ENCODE data around the gene ABHD11. TPM values are rescaled to one million over a fixed set of nuclear protein-coding genes. Genes with fewer than 3 reads are reported as not detected.
"Not testable (repeated sequence)": the region's sequence is repeated elsewhere in the genome, so short reads cannot be mapped to it uniquely, and the experiment has no call there.

ABHD11 gene
- polyA plus RNA-seq (ENCODE audit: insufficient read length in 4 of 4), result 10 to 100 TPM in 3 of 4 donors, 1 to 10 TPM in 1; 9.0 to 35.1 (median 24.6) TPM

DNA sequence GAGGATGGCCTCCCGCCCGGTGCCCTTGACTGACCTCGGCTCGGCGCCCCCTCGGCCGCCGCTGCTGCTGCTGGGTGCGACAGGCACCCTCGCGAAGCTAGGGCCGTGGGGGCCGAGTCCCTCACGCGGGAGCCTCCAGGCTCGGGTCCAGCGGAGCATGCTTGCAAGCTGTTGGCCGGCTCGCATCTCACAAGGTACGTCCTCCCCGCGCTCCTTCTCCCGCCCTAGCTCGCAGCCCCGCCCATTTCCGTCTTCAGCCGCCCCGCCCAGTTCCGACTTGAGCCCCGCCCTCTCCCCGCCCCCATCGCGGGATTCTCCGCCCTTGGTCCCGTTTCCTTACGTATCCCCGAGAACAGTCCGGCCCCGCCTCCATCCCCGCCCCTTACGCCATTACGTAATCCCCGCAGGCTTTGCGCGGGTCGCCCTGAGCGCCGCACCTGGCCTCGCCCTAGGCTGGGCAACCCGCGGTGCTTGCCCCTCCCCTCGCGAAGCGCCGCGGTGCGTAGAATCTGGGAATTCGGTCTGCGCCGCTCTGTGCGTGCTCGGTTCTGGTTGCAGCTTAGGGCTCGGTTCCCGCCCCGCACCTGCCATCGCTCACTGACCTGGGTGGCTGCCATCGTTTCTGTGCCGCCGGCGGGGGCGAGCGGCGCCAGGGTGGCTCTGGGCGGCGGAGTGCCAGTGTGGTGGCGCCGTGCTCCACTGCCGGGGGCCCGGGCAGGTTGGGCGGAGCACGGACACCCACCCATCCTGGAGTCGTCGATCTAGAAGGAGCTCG lies at the start of gene ABHD11:
Gene ABHD11 (minus strand): TSS at position 191 of the 775 bp plus-strand sequence. CDS start 32 bp downstream, at position 159.
- peak; percentile 91 to 93 (median 92) for DNase-seq (ENCODE audit: low read depth in 4 of 4, low spot score in 3 of 4)

DNA sequence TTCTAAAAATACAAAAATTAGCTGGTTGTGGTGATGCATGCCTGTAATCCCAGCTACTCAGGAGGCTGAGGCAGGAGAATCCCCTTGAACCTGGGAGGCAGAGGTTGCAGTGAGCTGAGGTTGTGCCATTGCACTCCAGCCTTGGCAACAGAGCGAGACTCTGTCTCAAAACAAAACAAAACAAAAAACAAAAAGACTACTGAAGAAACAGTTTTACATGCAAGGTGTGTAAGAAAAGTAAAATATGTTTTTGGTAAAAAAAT lies 49.1 kb upstream of the ABHD11 start:
- not testable (repeated sequence) for DNase-seq (ENCODE audit: low read depth in 4 of 4, low spot score in 3 of 4)

- no peak for DNase-seq (ENCODE audit: low read depth in 4 of 4, low spot score in 3 of 4)
These were observed 48.0 kb upstream of the ABHD11 start for GRCh38 chr7:73786588-73786987.

GRCh38 chr7:73779517-73779916 lies 40.9 kb upstream of the ABHD11 start:
- no peak for DNase-seq (ENCODE audit: low read depth in 4 of 4, low spot score in 3 of 4)

DNA sequence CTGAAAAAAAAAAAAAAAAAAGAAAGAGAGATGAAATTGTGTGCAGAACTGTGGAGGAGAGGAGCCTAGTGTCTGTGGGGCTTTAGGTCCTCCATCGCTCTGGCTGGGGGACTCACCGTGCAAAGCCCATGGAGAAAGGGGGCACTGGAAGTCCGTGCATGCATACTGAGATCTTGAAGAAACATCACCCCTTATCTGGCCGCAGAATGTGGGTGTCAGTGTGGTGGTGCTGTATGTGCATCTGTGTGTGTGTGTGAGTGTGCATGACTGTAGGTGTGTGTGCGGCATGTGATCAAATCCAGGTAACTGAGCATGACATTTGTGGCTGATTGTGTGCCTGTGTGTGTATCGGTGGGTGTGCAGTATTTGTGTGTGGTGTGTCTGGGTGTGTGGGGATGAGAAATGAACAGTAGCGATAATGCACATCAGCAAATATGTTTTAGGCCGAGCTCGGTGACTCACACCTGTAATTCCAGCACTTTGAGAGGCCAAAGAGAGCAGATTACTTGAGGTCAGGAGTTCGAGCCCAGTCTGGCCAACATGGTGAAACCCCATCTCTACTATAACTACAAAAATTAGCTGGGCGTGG lies 40.3 kb upstream of the ABHD11 start:
- DNase-seq (ENCODE audit: low read depth in 4 of 4, low spot score in 3 of 4), result no peak

GRCh38 chr7:73774923-73775322 lies 36.3 kb upstream of the ABHD11 start:
- DNase-seq (ENCODE audit: low read depth in 4 of 4, low spot score in 3 of 4), result no peak

DNA sequence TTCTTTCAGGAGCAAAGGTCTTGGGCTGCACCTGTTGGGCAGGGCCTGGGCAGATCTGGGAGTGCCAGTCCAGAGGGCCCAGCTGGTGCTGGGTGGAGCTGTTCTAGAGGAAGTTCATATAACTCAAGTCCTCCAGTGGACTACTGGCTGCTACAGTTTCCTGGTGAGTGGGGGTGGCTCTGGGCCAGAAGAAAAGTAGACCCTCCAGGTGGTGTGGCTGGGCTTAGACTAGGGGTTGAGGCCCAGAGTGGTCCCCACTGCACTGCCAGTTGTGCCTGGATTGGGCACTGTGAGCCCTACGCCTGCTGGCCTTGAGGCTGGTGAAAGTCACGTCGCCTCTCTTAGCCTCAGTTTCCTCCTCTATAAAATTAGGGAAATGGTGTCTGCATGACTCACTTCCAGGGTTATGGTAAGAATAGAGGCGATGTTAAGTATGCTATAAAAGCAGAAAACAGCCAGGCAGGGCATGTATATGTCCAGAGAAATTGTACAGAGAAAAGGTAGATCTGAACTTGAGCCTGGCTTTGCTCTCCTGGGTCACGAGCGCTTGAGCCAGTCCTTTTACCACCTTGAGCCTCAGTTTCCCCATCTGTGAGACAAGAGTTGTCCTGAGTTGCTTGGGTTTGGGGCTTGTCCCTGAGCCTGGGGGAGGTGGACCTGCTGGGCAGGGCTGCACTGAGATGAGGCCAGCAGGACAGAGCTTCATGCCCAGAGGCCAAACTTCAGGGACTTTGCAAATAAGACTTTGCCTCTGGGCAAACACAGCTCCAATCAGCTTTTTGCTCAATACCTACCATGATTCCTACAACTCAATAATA lies 35.3 kb upstream of the ABHD11 start:
- DNase-seq (ENCODE audit: low read depth in 4 of 4, low spot score in 3 of 4), result no peak

DNA sequence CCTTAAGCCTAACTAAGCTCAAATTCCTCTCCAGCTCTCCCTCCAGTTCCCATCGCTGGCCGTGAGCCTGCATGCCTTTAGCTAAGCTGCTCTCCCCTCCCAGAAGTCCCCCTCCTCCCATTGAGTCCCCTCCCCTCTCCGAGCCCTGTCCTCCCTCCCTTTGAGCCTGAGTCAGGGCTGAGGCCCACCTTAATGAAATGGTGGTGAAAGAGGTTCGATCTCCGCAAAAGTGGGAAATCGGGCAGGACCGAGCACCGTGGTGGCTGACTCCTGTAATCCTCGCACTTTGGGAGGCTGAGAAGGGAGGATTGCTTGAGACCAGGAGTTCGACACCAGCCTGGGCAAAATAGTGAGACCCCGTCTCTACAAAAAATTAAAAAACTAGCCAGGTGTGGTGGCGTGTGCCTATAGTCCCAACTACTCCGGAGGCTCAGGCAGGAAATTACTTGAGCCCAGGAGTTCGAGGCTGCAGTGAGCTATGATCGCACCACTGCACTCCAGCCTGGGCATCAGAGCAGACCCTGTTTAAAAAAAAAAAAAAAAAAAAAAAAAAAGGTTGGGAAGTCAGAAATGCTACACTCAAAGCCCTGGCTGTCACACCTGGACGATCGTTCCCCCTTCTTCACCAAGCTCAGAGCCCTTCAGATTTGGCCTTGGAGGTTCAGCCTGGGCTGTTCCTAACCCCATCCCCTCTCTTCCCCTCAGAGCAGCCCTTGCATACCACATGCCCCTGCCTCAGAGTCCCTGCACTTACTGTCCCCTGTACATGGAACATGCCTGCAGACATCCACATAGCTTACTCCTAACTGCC lies 32.5 kb upstream of the ABHD11 start:
- DNase-seq (ENCODE audit: low read depth in 4 of 4, low spot score in 3 of 4), result no peak

- DNase-seq (ENCODE audit: low read depth in 4 of 4, low spot score in 3 of 4), result peak; percentile 56 to 77 (median 69)
These were observed 31.6 kb upstream of the ABHD11 start, which contains the start of gene CLDN3 for GRCh38 chr7:73770002-73770859. TSS of gene CLDN3 (minus strand) at chr7:73770270. CDS start at chr7:73770049, 221 bp downstream.

DNA sequence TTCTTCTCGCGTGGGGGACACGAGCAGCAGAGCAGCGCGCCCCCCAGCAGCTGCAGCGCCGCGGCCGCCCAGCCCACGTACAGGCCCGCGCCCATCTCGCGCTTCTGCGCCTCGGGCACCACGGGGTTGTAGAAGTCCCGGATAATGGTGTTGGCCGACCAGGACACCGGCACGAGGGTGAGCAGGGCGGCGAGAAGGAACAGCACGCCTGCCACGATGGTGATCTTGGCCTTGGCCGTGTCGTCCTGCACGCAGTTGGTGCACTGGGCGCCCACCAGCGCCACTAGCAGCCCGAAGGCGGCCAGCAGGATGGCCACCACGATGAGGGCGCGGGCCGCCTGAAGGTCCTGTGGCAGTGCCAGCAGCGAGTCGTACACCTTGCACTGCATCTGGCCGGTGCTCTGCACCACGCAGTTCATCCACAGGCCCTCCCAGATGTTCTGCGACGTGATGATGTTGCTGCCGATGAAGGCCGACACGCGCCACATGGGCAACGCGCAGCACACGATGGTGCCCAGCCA lies 30.9 kb upstream of the ABHD11 start:
- DNase-seq (ENCODE audit: low read depth in 4 of 4, low spot score in 3 of 4), result no peak

GRCh38 chr7:73768641-73769480 lies 30.3 kb upstream of the ABHD11 start:
- DNase-seq (ENCODE audit: low read depth in 4 of 4, low spot score in 3 of 4), result no peak

DNA sequence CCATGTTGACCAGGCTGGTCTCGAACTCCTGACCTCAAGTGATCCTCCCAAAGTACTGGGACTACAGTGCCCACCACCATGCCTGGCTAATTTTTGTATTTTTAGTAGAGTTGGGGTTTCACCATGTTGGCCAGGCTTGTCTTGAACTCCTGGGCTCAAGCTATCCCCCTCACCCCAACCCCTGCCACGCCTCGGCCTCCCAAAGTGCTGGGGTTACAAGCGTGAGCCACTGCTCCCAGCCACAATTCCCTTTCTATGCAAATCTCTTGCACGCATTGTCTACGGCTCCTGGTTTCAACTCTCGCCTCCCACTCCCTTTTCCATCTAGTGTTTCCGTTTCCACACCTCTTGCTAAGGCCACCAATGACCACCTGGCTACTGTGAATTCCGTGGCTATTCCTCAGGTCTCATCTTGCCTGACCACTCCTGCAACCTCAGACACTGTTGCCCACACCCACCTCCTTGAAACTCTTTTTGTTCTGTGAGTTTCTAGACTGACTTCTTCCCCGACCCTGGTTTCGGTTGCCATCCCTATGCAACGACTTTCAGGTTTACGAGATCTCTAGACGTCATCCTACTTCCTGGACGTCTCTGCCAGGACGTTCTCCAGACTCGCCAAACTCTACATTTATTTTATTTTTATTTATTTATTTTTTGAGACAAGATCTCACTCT lies 28.1 kb upstream of the ABHD11 start:
- no peak for DNase-seq (ENCODE audit: low read depth in 4 of 4, low spot score in 3 of 4)

DNA sequence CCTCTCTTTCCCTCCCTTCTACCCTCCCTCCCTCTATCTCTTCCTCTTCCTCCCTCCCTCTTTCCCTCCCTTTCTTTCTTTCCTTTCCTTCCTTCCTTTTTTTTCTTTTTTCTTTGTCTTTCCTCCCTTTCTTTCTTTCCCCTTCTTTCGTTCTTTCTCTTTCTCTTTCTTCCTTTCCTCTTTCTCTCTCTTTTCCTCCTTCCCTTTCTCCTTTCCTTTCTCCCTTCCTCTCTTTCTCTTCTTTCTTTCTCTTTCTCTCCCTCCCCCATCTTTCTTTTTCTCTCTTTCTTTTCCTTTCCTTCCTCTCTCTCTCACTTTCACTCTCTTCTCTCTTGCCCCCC lies 24.0 kb upstream of the ABHD11 start:
- DNase-seq (ENCODE audit: low read depth in 4 of 4, low spot score in 3 of 4), result no peak

GRCh38 chr7:73761854-73762658 lies 23.5 kb upstream of the ABHD11 start:
- DNase-seq (ENCODE audit: low read depth in 4 of 4, low spot score in 3 of 4), result no peak

- no peak for DNase-seq (ENCODE audit: low read depth in 4 of 4, low spot score in 3 of 4)
These were observed 20.1 kb upstream of the ABHD11 start for GRCh38 chr7:73758581-73759138.

DNA sequence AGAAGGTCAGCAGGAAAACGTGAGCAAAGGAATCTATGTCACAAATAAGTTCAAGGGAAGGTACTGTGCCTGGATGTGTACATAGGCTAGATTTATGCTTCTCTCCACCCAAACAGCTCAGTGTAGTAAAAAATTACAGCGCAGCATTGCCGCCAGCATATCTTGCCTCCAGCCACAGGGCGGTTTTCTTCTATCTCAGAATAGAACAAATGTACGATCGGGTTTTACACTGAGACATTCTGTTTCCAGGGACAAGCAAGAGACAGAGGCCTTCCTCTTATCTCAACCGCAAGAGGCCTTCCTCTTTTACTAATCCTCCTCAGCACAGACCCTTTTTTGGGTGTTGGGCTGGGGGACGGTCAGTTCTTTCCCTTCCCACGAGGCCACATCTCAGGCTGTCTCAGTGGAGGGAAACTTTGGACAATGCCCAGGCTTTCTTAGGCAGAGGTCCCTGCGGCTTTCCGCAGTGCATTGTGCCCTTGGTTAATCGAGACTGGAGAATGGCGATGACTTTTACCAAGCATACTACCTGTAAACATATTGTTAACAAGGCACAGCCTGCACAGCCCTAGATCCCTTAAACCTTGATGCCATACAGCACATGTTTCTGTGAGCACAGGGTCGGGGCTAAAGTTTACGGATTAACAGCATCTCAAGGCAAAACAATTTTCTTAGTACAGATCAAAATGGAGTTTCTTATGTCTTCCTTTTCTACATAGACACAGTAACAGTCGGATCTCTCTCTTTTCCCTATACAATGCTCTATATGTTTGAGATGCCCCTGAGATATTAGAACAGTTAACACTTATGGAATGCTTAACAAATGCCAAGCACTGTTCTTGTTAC lies 11.6 kb upstream of the ABHD11 start:
- no peak for DNase-seq (ENCODE audit: low read depth in 4 of 4, low spot score in 3 of 4)

All from left renal pelvis (tissue), 4 donors.